Activated naive CD4-positive, alpha-beta T cell treated with anti-CD3 and anti-CD28 coated beads, Interleukin-2, amount 50 U/mL, for 72 hours (primary cell): Measurements from ENCODE around the gene CXorf66. TPM values are rescaled to one million over a fixed set of nuclear protein-coding genes. Genes with fewer than 3 reads are reported as not detected.
A peak's percentile ranks its signal among the peaks of the same experiment; 100 is the strongest.
"Not testable (repeated sequence)": the region's sequence is repeated elsewhere in the genome, so short reads cannot be mapped to it uniquely, and the experiment has no call there.

Experiments used
- ATAC-seq, 2 donors: fragments of 150-1000 bp; cut with Tn5 transposase; 2 replicates each; pipeline ENCODE4 v1.10.0; 2021; ENCODE audit warnings: mild to moderate bottlenecking in 2 of 2, moderate library complexity in 2 of 2
- DNase-seq, 2 donors: peaks; one replicate each; pipeline ENCODE4 v3.0.0; 2021 to 2022; ENCODE audit warnings: low spot score in 2 of 2
- H3K27ac Mint-ChIP-seq, 2 donors: one replicate each; pipeline ENCODE4 v1.8.0; 2022; ENCODE audit warnings: mild to moderate bottlenecking in 2 of 2, mixed read lengths in 2 of 2
- H3K36me3 Mint-ChIP-seq, 2 donors: one replicate each; pipeline ENCODE4 v1.8.0; 2022; ENCODE audit warnings: mixed read lengths in 2 of 2
- H3K9me3 Mint-ChIP-seq, 2 donors: one replicate each; pipeline ENCODE4 v1.8.0; 2022; ENCODE audit warnings: mixed read lengths in 2 of 2
- total RNA-seq, 2 donors: library from RNA; stranded (reverse); gene quantifications; one replicate each; pipeline ENCODE4 v1.2.3, GENCODE V29; 2022

The CXorf66 gene
- total RNA-seq, 2 donors from 2014 or later, result not detected

GRCh38 chrX:139932073-139932900 lies 33.0 kb downstream of the CXorf66 start:
- Mint-ChIP-seq H3K9me3 (no peaks in the 10 kb centered on the region), H3K36me3 (no peaks in the 10 kb centered on the region), H3K27ac (peak overlapping the region; percentile 89 to 97)
- ATAC-seq (peak; percentile 34 to 36), DNase-seq (peak; percentile 17 to 61)

GRCh38 chrX:139931646-139932072 lies 33.7 kb downstream of the CXorf66 start:
- H3K36me3 Mint-ChIP-seq, result no peaks in the 10 kb centered on the region
- no peaks in the 10 kb centered on the region for H3K9me3 Mint-ChIP-seq
- no peak for ATAC-seq
- DNase-seq, result peak in 1 of 2 donors; percentile 50
- H3K27ac Mint-ChIP-seq, result peak overlapping the region in 1 of 2 donors; percentile 74

- DNase-seq (peak; percentile 7 to 52), ATAC-seq (no peak)
These were observed 34.2 kb downstream of the CXorf66 start for GRCh38 chrX:139930916-139931645.

GRCh38 chrX:139930401-139930800 lies 34.9 kb downstream of the CXorf66 start:
- Mint-ChIP-seq H3K9me3 (no peaks in the 10 kb centered on the region), H3K27ac (no peak overlapping the region), H3K36me3 (no peaks in the 10 kb centered on the region)
- DNase-seq, result peak in 1 of 2 donors; percentile 5
- peak in 1 of 2 donors; percentile 39 for ATAC-seq

More at GRCh38 chrX:139930916-139931645, 34.2 kb downstream of the CXorf66 start:
- Mint-ChIP-seq H3K36me3 (no peaks in the 10 kb centered on the region), H3K9me3 (no peaks in the 10 kb centered on the region), H3K27ac (peak overlapping the region; percentile 50 to 74)

GRCh38 chrX:139929876-139930275 lies 35.4 kb downstream of the CXorf66 start:
- Mint-ChIP-seq H3K9me3 (no peaks in the 10 kb centered on the region), H3K36me3 (no peaks in the 10 kb centered on the region), H3K27ac (no peak overlapping the region)
- no peak for DNase-seq
- ATAC-seq, result no peak

GRCh38 chrX:139924696-139925095 lies 40.6 kb downstream of the CXorf66 start:
- H3K36me3 Mint-ChIP-seq, result peaks cover 4 to 13% of the 10 kb centered on the region in 2 donors
- ATAC-seq (no peak), DNase-seq (no peak)
- H3K27ac Mint-ChIP-seq, result no peak overlapping the region
- H3K9me3 Mint-ChIP-seq, result no peaks in the 10 kb centered on the region

GRCh38 chrX:139924069-139924695 lies 41.1 kb downstream of the CXorf66 start:
- ATAC-seq (peak; percentile 37 to 44), DNase-seq (no peak)
- H3K9me3 Mint-ChIP-seq, result no peaks in the 10 kb centered on the region
- peaks cover 4 to 13% of the 10 kb centered on the region in 2 donors for H3K36me3 Mint-ChIP-seq
- H3K27ac Mint-ChIP-seq, result no peak overlapping the region

- H3K36me3 Mint-ChIP-seq, result peaks cover 4 to 13% of the 10 kb centered on the region in 2 donors
- DNase-seq, H3K27ac Mint-ChIP-seq, ATAC-seq, H3K9me3 Mint-ChIP-seq: not testable (repeated sequence)
These were observed 44.2 kb downstream of the CXorf66 start for GRCh38 chrX:139921142-139921541.

- Mint-ChIP-seq H3K9me3 (no peaks in the 10 kb centered on the region), H3K27ac (no peak overlapping the region), H3K36me3 (peaks cover 4 to 13% of the 10 kb centered on the region in 2 donors)
- DNase-seq, result no peak
- ATAC-seq, result no peak
These were observed 45.0 kb downstream of the CXorf66 start for GRCh38 chrX:139920316-139920715.

GRCh38 chrX:139914421-139914820 lies 50.9 kb downstream of the CXorf66 start:
- peaks cover 0 to 6% of the 10 kb centered on the region in 2 donors for H3K36me3 Mint-ChIP-seq

GRCh38 chrX:139909712-139910111 lies 55.6 kb downstream of the CXorf66 start:
- DNase-seq, result no peak
- H3K27ac Mint-ChIP-seq, result no peak overlapping the region
- no peaks in the 10 kb centered on the region for H3K9me3 Mint-ChIP-seq
- H3K36me3 Mint-ChIP-seq, result peaks cover 0 to 6% of the 10 kb centered on the region in 2 donors
- peak; percentile 53 to 90 for ATAC-seq

More at GRCh38 chrX:139914421-139914820, 50.9 kb downstream of the CXorf66 start:
- no peaks in the 10 kb centered on the region for H3K9me3 Mint-ChIP-seq
- ATAC-seq (no peak), DNase-seq (no peak)
- no peak overlapping the region for H3K27ac Mint-ChIP-seq

GRCh38 chrX:139907078-139907477 lies 58.2 kb downstream of the CXorf66 start:
- no peak for ATAC-seq
- H3K9me3 Mint-ChIP-seq, result no peaks in the 10 kb centered on the region
- no peak overlapping the region for H3K27ac Mint-ChIP-seq

GRCh38 chrX:139905743-139906142 lies 59.6 kb downstream of the CXorf66 start:
- Mint-ChIP-seq H3K9me3 (no peaks in the 10 kb centered on the region), H3K27ac (no peak overlapping the region)
- ATAC-seq, result no peak

More at GRCh38 chrX:139907078-139907477, 58.2 kb downstream of the CXorf66 start:
- DNase-seq, result no peak
- no peaks in the 10 kb centered on the region for H3K36me3 Mint-ChIP-seq

More at GRCh38 chrX:139905743-139906142, 59.6 kb downstream of the CXorf66 start:
- no peak for DNase-seq
- no peaks in the 10 kb centered on the region for H3K36me3 Mint-ChIP-seq
